H1 (cell line): Measurements from ENCODE around the gene STIM1. TPM values are rescaled to one million over a fixed set of nuclear protein-coding genes. Genes with fewer than 3 reads are reported as not detected.

Source experiments
- CTCF ChIA-PET: fragments of 300-600 bp; sonication (Branson Sonifier 250); formaldehyde crosslinking; loops from one replicate; lab custom pipeline; 2021; ENCODE audit not compliant: partially characterized antibody; lab: Charles Lee
- POLR2A ChIA-PET: fragments of 300-600 bp; sonication (Branson Sonifier 250); formaldehyde crosslinking; loops from one replicate; lab custom pipeline; 2021; ENCODE audit warnings: inconsistent platforms; ENCODE audit not compliant: partially characterized antibody; lab: Charles Lee
- DNase-seq, 2 experiments: peaks; one replicate each; pipeline versions ENCODE4 v3.0.0 to v3.0.0-alpha.2; 2010 to 2022; ENCODE audit warnings: low spot score in 2 of 2, low read depth in 1 of 2, mixed read lengths in 1 of 2
- FAIRE-seq: peaks from 2 replicates; lab custom pipeline; 2011; peaks lifted over from hg19 to GRCh38; lab: Jason Lieb, UNC
- H2AFZ ChIP-seq: 2 replicates; pipeline ENCODE4 v1.8.1; 2012; ENCODE audit warnings: low read length, inconsistent platforms
- H2AK5ac ChIP-seq: 2 replicates; pipeline ENCODE4 v1.6.1; 2013; ENCODE audit warnings: low read depth, low read length
- H2BK120ac ChIP-seq: replicated peaks from 2 replicates; pipeline ENCODE3; 2013; ENCODE audit warnings: low read depth, low read length, inconsistent platforms
- H2BK12ac ChIP-seq: 2 replicates; pipeline ENCODE4 v1.6.1; 2013; ENCODE audit warnings: low read depth, low read length
- H2BK15ac ChIP-seq: 2 replicates; pipeline ENCODE4 v1.6.1; 2013; ENCODE audit warnings: low read length
- H2BK20ac ChIP-seq: 2 replicates; pipeline ENCODE4 v1.6.1; 2013; ENCODE audit warnings: low read length
- H2BK5ac ChIP-seq: 2 replicates; pipeline ENCODE4 v1.6.1; 2013; ENCODE audit warnings: low read depth, low read length
- H3K14ac ChIP-seq: 2 replicates; pipeline ENCODE4 v1.6.1; 2013; ENCODE audit warnings: inconsistent platforms; ENCODE audit not compliant: insufficient read length
- H3K18ac ChIP-seq: 2 replicates; pipeline ENCODE4 v1.6.1; 2013; ENCODE audit warnings: low read length; ENCODE audit errors: extremely low read depth
- H3K23ac ChIP-seq: 2 replicates; pipeline ENCODE4 v1.6.1; 2013; ENCODE audit warnings: inconsistent platforms; ENCODE audit not compliant: insufficient read length
- H3K23me2 ChIP-seq: 2 replicates; pipeline ENCODE4 v1.6.1; 2013; ENCODE audit warnings: low read depth, low read length
- H3K27ac ChIP-seq: 2 replicates; pipeline ENCODE4 v1.6.1; 2011; ENCODE audit warnings: low read depth, low read length, inconsistent platforms
- H3K27me3 ChIP-seq, 4 experiments: replicated peaks in 1 of 4; 1 replicate in 1 of 4; 2 replicates in 3 of 4; pipeline versions ENCODE4 v1.6.1 to v1.8.1; 2011 to 2013; ENCODE audit warnings: low read length in 3 of 4, mild to moderate bottlenecking in 3 of 4, inconsistent platforms in 2 of 4, mixed read lengths in 2 of 4, moderate library complexity in 1 of 4; ENCODE audit not compliant: control insufficient read depth in 3 of 4, insufficient read depth in 3 of 4; ENCODE audit errors: extremely low read depth in 1 of 4
- H3K36me3 ChIP-seq, 4 experiments: 2 replicates each; pipeline versions ENCODE4 v1.6.1 to v1.8.1; 2011 to 2013; ENCODE audit warnings: mild to moderate bottlenecking in 4 of 4, low read length in 3 of 4, moderate library complexity in 2 of 4, control low read depth in 1 of 4, inconsistent platforms in 1 of 4; ENCODE audit not compliant: insufficient read depth in 4 of 4, control insufficient read depth in 2 of 4
- H3K4ac ChIP-seq: replicated peaks from 2 replicates; pipeline ENCODE3; 2013; ENCODE audit warnings: low read length, low read depth, mixed read lengths, inconsistent platforms; ENCODE audit not compliant: insufficient read length
- H3K4me1 ChIP-seq, 4 experiments: replicated peaks in 1 of 4; 1 replicate in 1 of 4; 2 replicates in 3 of 4; pipeline versions ENCODE4 v1.6.1 to v1.8.1; 2011 to 2013; ENCODE audit warnings: low read length in 3 of 4, inconsistent platforms in 2 of 4, mixed read lengths in 1 of 4; ENCODE audit not compliant: insufficient read depth in 4 of 4, control insufficient read depth in 3 of 4
- H3K4me2 ChIP-seq, 2 experiments: 2 replicates each; pipeline versions ENCODE4 v1.6.1 to v1.8.1; 2011 to 2013; ENCODE audit warnings: low read depth in 2 of 2, low read length in 2 of 2, control low read depth in 1 of 2, inconsistent platforms in 1 of 2, mild to moderate bottlenecking in 1 of 2; ENCODE audit not compliant: insufficient read depth in 1 of 2
- H3K4me3 ChIP-seq, 4 experiments: fragments of 200-600, 300-600 bp in 1 of 4; sonication (generic), shearing (Covaris generic), sonication (Bioruptor Twin) in 1 of 4; 2 replicates each; pipeline versions ENCODE4 v1.5.1 to v1.8.1; 2011 to 2016; ENCODE audit warnings: low read length in 4 of 4, low read depth in 3 of 4, control low read depth in 2 of 4, inconsistent platforms in 2 of 4, mild to moderate bottlenecking in 2 of 4, mixed read lengths in 1 of 4, moderate library complexity in 1 of 4; ENCODE audit not compliant: insufficient read depth in 2 of 4; ENCODE audit errors: extremely low read depth in 1 of 4
- H3K56ac ChIP-seq: replicated peaks from 2 replicates; pipeline ENCODE3; 2013; ENCODE audit warnings: low read depth, mild to moderate bottlenecking, mixed read lengths, low read length, inconsistent platforms; ENCODE audit not compliant: insufficient read length
- H3K79me1 ChIP-seq: 2 replicates; pipeline ENCODE4 v1.6.1; 2013; ENCODE audit warnings: low read depth, low read length, control low read depth
- H3K79me2 ChIP-seq, 2 experiments: 2 replicates each; pipeline versions ENCODE4 v1.6.1 to v1.8.1; 2012 to 2013; ENCODE audit warnings: low read length in 2 of 2, mild to moderate bottlenecking in 2 of 2, inconsistent platforms in 1 of 2; ENCODE audit not compliant: insufficient read depth in 2 of 2, control insufficient read depth in 1 of 2
- H3K9ac ChIP-seq, 4 experiments: replicated peaks in 1 of 4; 1 replicate in 1 of 4; 2 replicates in 3 of 4; pipeline versions ENCODE4 v1.6.1 to v1.8.1; 2011 to 2013; ENCODE audit warnings: low read depth in 3 of 4, low read length in 3 of 4, control low read depth in 2 of 4, mild to moderate bottlenecking in 2 of 4, moderate library complexity in 2 of 4, inconsistent platforms in 1 of 4; ENCODE audit errors: extremely low read depth in 1 of 4
- H3K9me3 ChIP-seq, 2 experiments: 2 replicates each; pipeline versions ENCODE4 v1.6.1 to v1.8.1; 2012 to 2013; ENCODE audit warnings: mild to moderate bottlenecking in 2 of 2, moderate library complexity in 2 of 2, control low read depth in 1 of 2, inconsistent platforms in 1 of 2, low read depth in 1 of 2, low read length in 1 of 2, mixed read lengths in 1 of 2; ENCODE audit not compliant: insufficient read depth in 2 of 2
- H4K20me1 ChIP-seq, 2 experiments: replicated peaks in 1 of 2; 2 replicates each; pipeline versions ENCODE3 to v1.8.1; 2011 to 2013; ENCODE audit warnings: inconsistent platforms in 2 of 2, low read length in 2 of 2, mild to moderate bottlenecking in 1 of 2; ENCODE audit not compliant: insufficient read depth in 2 of 2, control insufficient read depth in 1 of 2
- H4K5ac ChIP-seq: 2 replicates; pipeline ENCODE4 v1.6.1; 2013; ENCODE audit warnings: low read length, low read depth, mixed read lengths, inconsistent platforms; ENCODE audit not compliant: insufficient read length
- H4K8ac ChIP-seq: 2 replicates; pipeline ENCODE4 v1.8.0; 2013; ENCODE audit warnings: mild to moderate bottlenecking, moderate library complexity, low read length, inconsistent platforms; ENCODE audit not compliant: insufficient read depth; ENCODE audit errors: extremely low read depth
- H4K91ac ChIP-seq: replicated peaks from 2 replicates; pipeline ENCODE3; 2013; ENCODE audit warnings: low read length, mixed read lengths, inconsistent platforms; ENCODE audit not compliant: insufficient read length
- ASH2L ChIP-seq: fragments of 200-600, 300-600 bp; sonication (generic); IDR thresholded peaks from one replicate; pipeline ENCODE4 v1.7.1; 2017; ENCODE audit warnings: low read length
- CBX8 ChIP-seq: fragments of 300-800, 300-1000 bp; sonication (generic); IDR thresholded peaks from 2 replicates; pipeline ENCODE4 v1.7.1; 2016; ENCODE audit warnings: low read depth, low read length, borderline replicate concordance
- CEBPB ChIP-seq: IDR thresholded peaks from 2 replicates; pipeline ENCODE4 v1.6.1; 2012; ENCODE audit warnings: low read depth, low read length
- CHD1 ChIP-seq: IDR thresholded peaks from 2 replicates; pipeline ENCODE4 v1.6.1; 2012; ENCODE audit warnings: low read depth, low read length, improper control_type of control experiment
- KDM4A ChIP-seq: IDR thresholded peaks from one replicate; pipeline ENCODE4 v1.7.1; 2012; ENCODE audit warnings: low read depth, mild to moderate bottlenecking, moderate library complexity, low read length, inconsistent platforms; ENCODE audit not compliant: severe bottlenecking
- MAFK ChIP-seq: IDR thresholded peaks from 2 replicates; pipeline ENCODE4 v1.6.1; 2012; ENCODE audit warnings: low read depth, mild to moderate bottlenecking, improper control_type of control experiment, low read length
- POU5F1 ChIP-seq: IDR thresholded peaks from 2 replicates; pipeline ENCODE4 v1.6.1; 2011; ENCODE audit warnings: low read depth, mild to moderate bottlenecking, low read length, moderate library complexity
- SP1 ChIP-seq: IDR thresholded peaks from 2 replicates; pipeline ENCODE4 v1.6.1; 2011; ENCODE audit warnings: low read depth, low read length
- TBP ChIP-seq: IDR thresholded peaks from 2 replicates; pipeline ENCODE4 v1.6.1; 2011; ENCODE audit warnings: low read depth, low read length, improper control_type of control experiment
- USF2 ChIP-seq: IDR thresholded peaks from 2 replicates; pipeline ENCODE4 v1.6.1; 2011; ENCODE audit warnings: low read length, improper control_type of control experiment
- YY1 ChIP-seq: IDR thresholded peaks from 2 replicates; pipeline ENCODE4 v1.6.1; 2011; ENCODE audit warnings: low read depth, mild to moderate bottlenecking, low read length
- WGBS, 2 experiments: shearing (Covaris generic) in 1 of 2; methylation state at CpG; one replicate each; pipeline versions ENCODE4 v1.1.6 to v1.1.7; 2013 to 2015; ENCODE audit warnings: low lambda C conversion rate in 2 of 2, mixed read lengths in 2 of 2, inconsistent platforms in 1 of 2, low coverage in 1 of 2, missing lambda C conversion rate in 1 of 2; ENCODE audit not compliant: insufficient replicate concordance in 2 of 2, insufficient coverage in 1 of 2, insufficient read length in 1 of 2; ENCODE audit errors: extremely low coverage in 1 of 2, missing lambda C conversion rate in 1 of 2; 5-methylcytosine and 5-hydroxymethylcytosine counted together
- polyA plus RNA-seq, 7 experiments: library from polyadenylated mRNA; depleted of rRNA in 3 of 7; stranded (reverse) in 5 of 7; unstranded in 2 of 7; fragments of >200 nt in 5 of 7; fragments of 200-250 nt in 2 of 7; gene quantifications; 1 replicate in 5 of 7; 2 replicates in 1 of 7; 4 replicates in 1 of 7; pipeline versions ENCODE4 v1.2.1 to v1.2.3, GENCODE V29; 2011 to 2013; ENCODE audit warnings: missing spikeins in 2 of 7, mixed read lengths in 2 of 7
- total RNA-seq: library from RNA; stranded (reverse); fragmentation: NEBNext Ultra II Directional; extraction: Animal tissue kit (Norgen Biotek cat#: 25700); gene quantifications from 2 replicates; pipeline ENCODE4 v1.2.1, GENCODE V29; 2021

STIM1 gene
- total and polyA plus RNA-seq, 2 of the 8 experiments (the other 6 are each of a cell fraction or from before 2014, with no cell fraction given): 11.1 to 12.2 TPM

GRCh38 chr11:3865388-3866193 is 10.1 kb downstream of the STIM1 start:
- Histone ChIP-seq H3K4me2 (no peak overlapping the region; a peak in 1 of 4 replicates), H2AFZ (no peak overlapping the region), H4K20me1 (peaks cover 2 to 3% of the 10 kb centered on the region in 2 experiments), H2BK20ac (no peak overlapping the region), H4K8ac (no peak overlapping the region), H2BK5ac (no peak overlapping the region), H3K4me1 (peaks cover 0 to 7% (median 4%) of the 10 kb centered on the region in 4 experiments; a peak in 4 of 7 replicates), H3K36me3 (no peaks in the 10 kb centered on the region), H3K4me3 (no peak overlapping the region), H3K79me2 (no peaks in the 10 kb centered on the region), H3K27me3 (no peaks in the 10 kb centered on the region), H2BK120ac (no peak overlapping the region), H4K5ac (no peak overlapping the region), H3K14ac (no peak overlapping the region), H2BK15ac (no peak overlapping the region), H4K91ac (no peak overlapping the region), H3K56ac (no peak overlapping the region), H3K18ac (no peak overlapping the region), H3K9ac (no peak overlapping the region), H3K9me3 (no peaks in the 10 kb centered on the region), H3K23ac (no peak overlapping the region), H3K4ac (no peak overlapping the region), H3K27ac (no peak overlapping the region), H2BK12ac (no peak overlapping the region), H3K79me1 (peaks cover 2% of the 10 kb centered on the region; the same call in 1 of the 2 replicates), H3K23me2 (no peaks in the 10 kb centered on the region), H2AK5ac (no peak overlapping the region)
- no peak for FAIRE-seq
- POLR2A ChIA-PET: interaction anchor here (1.0 kb wide), 1 partner anchor 15 kb away, joined by 3 read pairs; no protein-coding TSS in a partner anchor
- CTCF ChIA-PET: interaction anchor here (0.6 to 10.7 kb wide), 5 partner anchors 11 to 1820 kb away, joined by 3 to 73 read pairs (median 3); partner anchors contain the start of genes RHOG and STIM1
- DNase-seq: no peak
- 75% methylated on average over 3 of the region's 3 CpGs; no CpG with 5 or more reads in 1 of the 2 experiments for WGBS, 2 experiments
- TF ChIP-seq USF2 (no peak), MAFK (no peak), ASH2L (no peak), TBP (no peak), POU5F1 (no peak), CBX8 (no peak), CHD1 (no peak), CEBPB (no peak), KDM4A (no peak), YY1 (no peak), SP1 (no peak)
